GM12878 (cell line): ENCODE results near the gene TEX2.
A peak's percentile ranks its signal among the peaks of the same experiment; 100 is the strongest.

Experiments used
- CEBPB ChIP-seq, 2 experiments: fragments of 150-350 bp in 1 of 2; IDR thresholded peaks; 2 replicates each; pipeline ENCODE4 v1.6.1; 2012 to 2014; ENCODE audit warnings: low read depth in 2 of 2, low read length in 2 of 2, borderline replicate concordance in 1 of 2, inconsistent platforms in 1 of 2
- NFIC ChIP-seq: IDR thresholded peaks from 2 replicates; pipeline ENCODE4 v1.6.1; 2012; ENCODE audit warnings: low read depth, mild to moderate bottlenecking, inconsistent platforms, low read length, moderate library complexity
- PML ChIP-seq: IDR thresholded peaks from 2 replicates; pipeline ENCODE4 v1.6.1; 2012; ENCODE audit warnings: low read length, inconsistent platforms
- POLR2A ChIP-seq: IDR thresholded peaks from 2 replicates; pipeline ENCODE4 v1.6.1; 2011; ENCODE audit warnings: low read depth, mild to moderate bottlenecking, low read length
- POLR2AphosphoS5 ChIP-seq: IDR thresholded peaks from 2 replicates; pipeline ENCODE4 v1.6.1; 2011; ENCODE audit warnings: mild to moderate bottlenecking, low read length, inconsistent platforms
- RCOR1 ChIP-seq: conservative IDR thresholded peaks from 2 replicates; pipeline ENCODE4 v1.6.1; 2012; ENCODE audit warnings: low read depth, low read length, improper control_type of control experiment
- RELA ChIP-seq: fragments of 450-650 bp; IDR thresholded peaks from 2 replicates; pipeline ENCODE4 v1.8.0; 2014; ENCODE audit warnings: borderline replicate concordance; ENCODE audit not compliant: partially characterized antibody
- SREBF2 ChIP-seq: IDR thresholded peaks from 2 replicates; pipeline ENCODE4 v1.6.1; 2012; ENCODE audit warnings: mild to moderate bottlenecking, low read length
- TF ChIP-seq, protein P1 (sequence below), 3 experiments: IDR thresholded peaks in 2 of 3; conservative IDR thresholded peaks in 1 of 3; 2 replicates each; pipeline ENCODE4 v1.5.1; 2011; ENCODE audit warnings: low read depth in 3 of 3, low read length in 3 of 3, mild to moderate bottlenecking in 3 of 3, control low read depth in 2 of 3, moderate library complexity in 2 of 3, inconsistent platforms in 1 of 3, mixed read lengths in 1 of 3; ENCODE audit not compliant: control insufficient read depth in 2 of 3, insufficient read depth in 1 of 3; ENCODE audit errors: extremely low read depth in 1 of 3
- TF ChIP-seq, protein P2 (sequence below): fragments of 450-650 bp; IDR thresholded peaks from 2 replicates; pipeline ENCODE4 v1.6.1; 2018; ENCODE audit warnings: mild to moderate bottlenecking, low read depth, moderate library complexity; ENCODE audit not compliant: partially characterized antibody

DNA sequence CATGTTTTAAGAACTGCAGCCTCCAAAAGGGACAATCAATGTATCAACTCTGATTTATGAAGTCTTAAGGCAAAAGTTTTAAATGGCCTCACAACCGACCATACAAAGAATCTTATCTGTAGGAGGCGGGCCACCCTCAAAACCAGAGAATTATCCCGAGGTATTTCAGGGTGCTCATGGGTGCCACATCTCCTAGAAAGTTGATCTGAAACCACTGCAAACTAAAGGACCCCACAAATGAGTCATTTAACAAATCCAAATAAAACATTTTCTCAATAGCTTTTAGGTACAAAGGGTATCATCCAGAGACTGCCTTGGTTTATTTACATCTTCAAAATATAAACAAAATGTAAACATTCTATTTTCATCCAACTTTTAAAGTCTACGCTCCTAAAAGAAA lies 139.9 kb downstream of the TEX2 start:
- TF ChIP-seq, protein P1, sequence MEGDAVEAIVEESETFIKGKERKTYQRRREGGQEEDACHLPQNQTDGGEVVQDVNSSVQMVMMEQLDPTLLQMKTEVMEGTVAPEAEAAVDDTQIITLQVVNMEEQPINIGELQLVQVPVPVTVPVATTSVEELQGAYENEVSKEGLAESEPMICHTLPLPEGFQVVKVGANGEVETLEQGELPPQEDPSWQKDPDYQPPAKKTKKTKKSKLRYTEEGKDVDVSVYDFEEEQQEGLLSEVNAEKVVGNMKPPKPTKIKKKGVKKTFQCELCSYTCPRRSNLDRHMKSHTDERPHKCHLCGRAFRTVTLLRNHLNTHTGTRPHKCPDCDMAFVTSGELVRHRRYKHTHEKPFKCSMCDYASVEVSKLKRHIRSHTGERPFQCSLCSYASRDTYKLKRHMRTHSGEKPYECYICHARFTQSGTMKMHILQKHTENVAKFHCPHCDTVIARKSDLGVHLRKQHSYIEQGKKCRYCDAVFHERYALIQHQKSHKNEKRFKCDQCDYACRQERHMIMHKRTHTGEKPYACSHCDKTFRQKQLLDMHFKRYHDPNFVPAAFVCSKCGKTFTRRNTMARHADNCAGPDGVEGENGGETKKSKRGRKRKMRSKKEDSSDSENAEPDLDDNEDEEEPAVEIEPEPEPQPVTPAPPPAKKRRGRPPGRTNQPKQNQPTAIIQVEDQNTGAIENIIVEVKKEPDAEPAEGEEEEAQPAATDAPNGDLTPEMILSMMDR (IDR thresholded peaks at IDR 0.05 in 2 of 3, conservative IDR thresholded peaks at IDR 0.05 in 1 of 3; ENCODE audit: control insufficient read depth in 2 of 3, extremely low read depth in 1 of 3, insufficient read depth in 1 of 3, low read depth in 3 of 3, low read length in 3 of 3) = no peak
- TF ChIP-seq, protein P2, sequence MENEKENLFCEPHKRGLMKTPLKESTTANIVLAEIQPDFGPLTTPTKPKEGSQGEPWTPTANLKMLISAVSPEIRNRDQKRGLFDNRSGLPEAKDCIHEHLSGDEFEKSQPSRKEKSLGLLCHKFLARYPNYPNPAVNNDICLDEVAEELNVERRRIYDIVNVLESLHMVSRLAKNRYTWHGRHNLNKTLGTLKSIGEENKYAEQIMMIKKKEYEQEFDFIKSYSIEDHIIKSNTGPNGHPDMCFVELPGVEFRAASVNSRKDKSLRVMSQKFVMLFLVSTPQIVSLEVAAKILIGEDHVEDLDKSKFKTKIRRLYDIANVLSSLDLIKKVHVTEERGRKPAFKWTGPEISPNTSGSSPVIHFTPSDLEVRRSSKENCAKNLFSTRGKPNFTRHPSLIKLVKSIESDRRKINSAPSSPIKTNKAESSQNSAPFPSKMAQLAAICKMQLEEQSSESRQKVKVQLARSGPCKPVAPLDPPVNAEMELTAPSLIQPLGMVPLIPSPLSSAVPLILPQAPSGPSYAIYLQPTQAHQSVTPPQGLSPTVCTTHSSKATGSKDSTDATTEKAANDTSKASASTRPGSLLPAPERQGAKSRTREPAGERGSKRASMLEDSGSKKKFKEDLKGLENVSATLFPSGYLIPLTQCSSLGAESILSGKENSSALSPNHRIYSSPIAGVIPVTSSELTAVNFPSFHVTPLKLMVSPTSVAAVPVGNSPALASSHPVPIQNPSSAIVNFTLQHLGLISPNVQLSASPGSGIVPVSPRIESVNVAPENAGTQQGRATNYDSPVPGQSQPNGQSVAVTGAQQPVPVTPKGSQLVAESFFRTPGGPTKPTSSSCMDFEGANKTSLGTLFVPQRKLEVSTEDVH = no peak
- no peak for TF ChIP-seq CEBPB (IDR thresholded peaks at IDR 0.05; ENCODE audit: borderline replicate concordance in 1 of 2, low read depth in 2 of 2, low read length in 2 of 2)
- TF ChIP-seq PML = no peak
- TF ChIP-seq RCOR1 = no peak
- TF ChIP-seq SREBF2 = no peak
- no peak for TF ChIP-seq POLR2A
- TF ChIP-seq RELA = no peak
- TF ChIP-seq NFIC = 0 out of 2 replicates have a peak, but pooled peaks have one; percentile 24
- no peak for TF ChIP-seq POLR2AphosphoS5
